Activated naive CD4-positive, alpha-beta T cell treated with anti-CD3 and anti-CD28 coated beads, Interleukin-2, amount 50 U/mL, for 24 hours (primary cell): ENCODE results near the gene TPI1.
A peak's percentile ranks its signal among the peaks of the same experiment; 100 is the strongest.
"Not testable (repeated sequence)": the region's sequence is repeated elsewhere in the genome, so short reads cannot be mapped to it uniquely, and the experiment has no call there.

ENCODE experiments used
- H3K27ac Mint-ChIP-seq: one replicate; pipeline ENCODE4 v1.8.0; 2021; ENCODE audit warnings: mild to moderate bottlenecking, mixed read lengths
- H3K27me3 Mint-ChIP-seq: one replicate; pipeline ENCODE4 v1.8.0; 2021; ENCODE audit warnings: mixed read lengths
- H3K36me3 Mint-ChIP-seq: one replicate; pipeline ENCODE4 v1.8.0; 2021; ENCODE audit warnings: mixed read lengths
- H3K4me1 Mint-ChIP-seq: one replicate; pipeline ENCODE4 v1.8.0; 2021; ENCODE audit warnings: mixed read lengths
- H3K4me3 Mint-ChIP-seq: one replicate; pipeline ENCODE4 v1.8.0; 2021; ENCODE audit warnings: mild to moderate bottlenecking, mixed read lengths
- H3K9me3 Mint-ChIP-seq: one replicate; pipeline ENCODE4 v1.8.0; 2021; ENCODE audit warnings: mixed read lengths

TPI1 gene

GRCh38 chr12:6851921-6852650 is 15.2 kb upstream of the TPI1 start, which contains the start of gene USP5:
Gene USP5, plus strand, starts transcription at chr12:6852150. Its CDS starts 30 bp downstream, at chr12:6852180.
- Mint-ChIP-seq H3K9me3 (no peaks in the 10 kb centered on the region), H3K27ac (peak within 1 kb of the TSS; percentile 95), H3K36me3 (peaks cover 1% of the 10 kb centered on the region), H3K4me3 (peak within 1 kb of the TSS; percentile 88), H3K27me3 (no peaks in the 10 kb centered on the region), H3K4me1 (peaks cover 26% of the 10 kb centered on the region)

- H3K36me3 Mint-ChIP-seq: peaks cover 7% of the 10 kb centered on the region
- H3K4me1 Mint-ChIP-seq: peaks cover 26% of the 10 kb centered on the region
- no peaks in the 10 kb centered on the region for H3K27me3 Mint-ChIP-seq
- H3K4me3 Mint-ChIP-seq: peak overlapping the region; percentile 88
- H3K27ac Mint-ChIP-seq: peak overlapping the region; percentile 95
- no peaks in the 10 kb centered on the region for H3K9me3 Mint-ChIP-seq
Measured at GRCh38 chr12:6852651-6853354, 14.5 kb upstream of the TPI1 start.

GRCh38 chr12:6853626-6854025 is 13.7 kb upstream of the TPI1 start:
- peak overlapping the region; percentile 88 for H3K4me3 Mint-ChIP-seq
- H3K27me3 Mint-ChIP-seq: no peaks in the 10 kb centered on the region
- peaks cover 26% of the 10 kb centered on the region for H3K4me1 Mint-ChIP-seq
- H3K36me3 Mint-ChIP-seq: peaks cover 9% of the 10 kb centered on the region
- H3K27ac Mint-ChIP-seq: peak overlapping the region; percentile 95
- H3K9me3 Mint-ChIP-seq: no peaks in the 10 kb centered on the region

- Mint-ChIP-seq H3K27ac (peak overlapping the region; percentile 95), H3K4me3 (peak overlapping the region; percentile 88), H3K36me3 (peaks cover 9% of the 10 kb centered on the region), H3K9me3 (no peaks in the 10 kb centered on the region), H3K4me1 (peaks cover 26% of the 10 kb centered on the region), H3K27me3 (no peaks in the 10 kb centered on the region)
Measured at GRCh38 chr12:6854036-6854435, 13.3 kb upstream of the TPI1 start.

- peaks cover 26% of the 10 kb centered on the region for H3K4me1 Mint-ChIP-seq
Measured at GRCh38 chr12:6855322-6855721, 12.0 kb upstream of the TPI1 start.

GRCh38 chr12:6858799-6859198 is 8.5 kb upstream of the TPI1 start:
- Mint-ChIP-seq H3K27ac (no peak overlapping the region), H3K4me1 (peaks cover 14% of the 10 kb centered on the region), H3K9me3 (no peaks in the 10 kb centered on the region), H3K36me3 (peaks cover 22% of the 10 kb centered on the region), H3K27me3 (no peaks in the 10 kb centered on the region), H3K4me3 (no peak overlapping the region)

More at GRCh38 chr12:6855322-6855721, 12.0 kb upstream of the TPI1 start:
- peaks cover 9% of the 10 kb centered on the region for H3K36me3 Mint-ChIP-seq
- no peak overlapping the region for H3K4me3 Mint-ChIP-seq
- no peaks in the 10 kb centered on the region for H3K27me3 Mint-ChIP-seq
- no peak overlapping the region for H3K27ac Mint-ChIP-seq
- no peaks in the 10 kb centered on the region for H3K9me3 Mint-ChIP-seq

GRCh38 chr12:6860116-6860515 is 7.2 kb upstream of the TPI1 start:
- Mint-ChIP-seq H3K4me3 (no peak overlapping the region), H3K9me3 (no peaks in the 10 kb centered on the region), H3K4me1 (peaks cover 5% of the 10 kb centered on the region), H3K27me3 (no peaks in the 10 kb centered on the region), H3K27ac (no peak overlapping the region), H3K36me3 (peaks cover 24% of the 10 kb centered on the region)

GRCh38 chr12:6860942-6861341 is 6.4 kb upstream of the TPI1 start:
- H3K4me1 Mint-ChIP-seq: peaks cover under 1% of the 10 kb centered on the region
- no peaks in the 10 kb centered on the region for H3K9me3 Mint-ChIP-seq
- no peak overlapping the region for H3K4me3 Mint-ChIP-seq
- peaks cover 25% of the 10 kb centered on the region for H3K36me3 Mint-ChIP-seq
- H3K27ac Mint-ChIP-seq: no peak overlapping the region
- no peaks in the 10 kb centered on the region for H3K27me3 Mint-ChIP-seq

GRCh38 chr12:6861391-6861790 is 5.9 kb upstream of the TPI1 start:
- Mint-ChIP-seq H3K27me3 (no peaks in the 10 kb centered on the region), H3K36me3 (peaks cover 25% of the 10 kb centered on the region), H3K27ac (no peak overlapping the region), H3K4me1 (no peaks in the 10 kb centered on the region), H3K4me3 (no peak overlapping the region), H3K9me3 (no peaks in the 10 kb centered on the region)

GRCh38 chr12:6863033-6863432 is 4.3 kb upstream of the TPI1 start:
- peaks cover 19% of the 10 kb centered on the region for H3K36me3 Mint-ChIP-seq
- H3K9me3 Mint-ChIP-seq: no peaks in the 10 kb centered on the region
- no peak overlapping the region for H3K4me3 Mint-ChIP-seq
- no peak overlapping the region for H3K27ac Mint-ChIP-seq
- H3K27me3 Mint-ChIP-seq: no peaks in the 10 kb centered on the region
- H3K4me1 Mint-ChIP-seq: no peaks in the 10 kb centered on the region

GRCh38 chr12:6863586-6864321 is 3.6 kb upstream of the TPI1 start:
- Mint-ChIP-seq H3K4me1 (peaks cover 7% of the 10 kb centered on the region), H3K9me3 (no peaks in the 10 kb centered on the region), H3K36me3 (peaks cover 22% of the 10 kb centered on the region), H3K4me3 (no peak overlapping the region), H3K27me3 (no peaks in the 10 kb centered on the region), H3K27ac (no peak overlapping the region)

- not testable (repeated sequence) for H3K4me3 Mint-ChIP-seq, H3K27me3 Mint-ChIP-seq, H3K9me3 Mint-ChIP-seq
- Mint-ChIP-seq H3K27ac (peak overlapping the region; percentile 77), H3K4me1 (peaks cover 22% of the 10 kb centered on the region), H3K36me3 (peaks cover 25% of the 10 kb centered on the region)
Measured at GRCh38 chr12:6865307-6865706, 2.0 kb upstream of the TPI1 start.

GRCh38 chr12:6866163-6866919 is 990 bp upstream of the TPI1 start:
- H3K4me3 Mint-ChIP-seq: peak overlapping the region; percentile 94
- peaks cover 16% of the 10 kb centered on the region for H3K36me3 Mint-ChIP-seq
- no peaks in the 10 kb centered on the region for H3K9me3 Mint-ChIP-seq
- no peak overlapping the region for H3K27ac Mint-ChIP-seq
- H3K4me1 Mint-ChIP-seq: peaks cover 32% of the 10 kb centered on the region
- no peaks in the 10 kb centered on the region for H3K27me3 Mint-ChIP-seq

- peaks cover 38% of the 10 kb centered on the region for H3K4me1 Mint-ChIP-seq
- H3K36me3 Mint-ChIP-seq: peaks cover 16% of the 10 kb centered on the region
- H3K27me3 Mint-ChIP-seq: no peaks in the 10 kb centered on the region
- no peaks in the 10 kb centered on the region for H3K9me3 Mint-ChIP-seq
- peak overlapping the region; percentile 94 for H3K4me3 Mint-ChIP-seq
- peak overlapping the region; percentile 98 for H3K27ac Mint-ChIP-seq
Measured at GRCh38 chr12:6866920-6867412, 365 bp upstream of the TPI1 start.
